HEK293T (cell line): ENCODE measurements around the gene SLC8B1.

Experiments used
- ARNT ChIP-seq: fragments of 450-650 bp; IDR thresholded peaks from 2 replicates; pipeline ENCODE4 v1.6.1; 2017; ENCODE audit warnings: mild to moderate bottlenecking
- BHLHE40 ChIP-seq: fragments of 450-650 bp; IDR thresholded peaks from 2 replicates; pipeline ENCODE4 v1.6.1; 2016; ENCODE audit warnings: mild to moderate bottlenecking, moderate library complexity, borderline replicate concordance
- FOXK2 ChIP-seq: fragments of 450-650 bp; IDR thresholded peaks from 2 replicates; pipeline ENCODE4 v1.6.1; 2016; ENCODE audit warnings: mild to moderate bottlenecking
- SP1 ChIP-seq: fragments of 450-650 bp; IDR thresholded peaks from 2 replicates; pipeline ENCODE4 v1.6.1; 2017
- ZNF384 ChIP-seq: fragments of 450-650 bp; IDR thresholded peaks from 2 replicates; pipeline ENCODE4 v1.6.1; 2016

DNA sequence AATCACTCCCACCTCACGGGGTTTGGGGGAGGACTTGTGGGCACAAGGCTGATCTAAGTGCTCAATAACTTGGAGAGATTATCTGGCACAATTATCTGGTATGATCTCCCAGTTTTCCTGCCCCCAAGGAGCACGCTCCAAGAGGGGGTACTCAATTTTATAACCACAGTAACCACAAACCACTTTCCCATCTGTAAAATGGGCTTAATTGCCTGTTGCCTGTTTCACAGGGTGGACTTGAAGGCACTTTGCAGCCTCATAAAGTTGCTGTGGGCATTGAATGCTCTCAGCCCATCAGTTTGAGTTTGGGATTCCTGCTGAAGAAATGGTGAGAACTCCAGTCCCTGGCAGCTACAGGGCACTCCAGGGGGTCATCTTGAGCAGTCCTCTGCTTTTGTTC lies 4.4 kb downstream of the SLC8B1 start:
- TF ChIP-seq BHLHE40 (no peak), SP1 (no peak), FOXK2 (no peak), ZNF384 (no peak), ARNT (no peak)
